Raji (cell line): Measurements from ENCODE around the gene FAM89A.

ENCODE experiments used
- POLR2A ChIP-seq: IDR thresholded peaks from 2 replicates; pipeline ENCODE4 v1.6.1; 2011; ENCODE audit warnings: low read depth, low read length, control low read depth; ENCODE audit not compliant: insufficient read depth

FAM89A gene

DNA sequence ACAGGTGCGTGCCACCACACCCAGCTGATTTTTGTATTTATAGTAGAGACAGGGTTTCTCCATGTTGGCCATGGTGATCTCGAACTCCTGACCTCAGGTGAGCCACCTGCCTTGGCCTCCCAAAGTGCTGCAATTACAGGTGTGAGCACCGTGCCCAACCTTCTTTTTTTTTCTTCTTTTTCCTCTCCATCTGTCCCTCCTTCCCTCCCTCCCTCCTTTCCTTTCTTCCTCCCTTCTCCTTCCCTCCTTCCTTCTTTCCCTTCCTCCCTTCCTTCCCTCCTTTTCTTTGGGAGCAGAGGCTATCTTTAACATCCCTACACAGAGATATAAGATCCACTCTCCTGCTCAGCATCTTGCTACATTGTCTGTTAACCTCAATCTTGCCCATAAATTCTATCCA is 24.4 kb upstream of the FAM89A start:
- TF ChIP-seq POLR2A, result no peak

GRCh38 chr1:231063331-231063730 is 23.3 kb upstream of the FAM89A start:
- TF ChIP-seq POLR2A, result no peak

DNA sequence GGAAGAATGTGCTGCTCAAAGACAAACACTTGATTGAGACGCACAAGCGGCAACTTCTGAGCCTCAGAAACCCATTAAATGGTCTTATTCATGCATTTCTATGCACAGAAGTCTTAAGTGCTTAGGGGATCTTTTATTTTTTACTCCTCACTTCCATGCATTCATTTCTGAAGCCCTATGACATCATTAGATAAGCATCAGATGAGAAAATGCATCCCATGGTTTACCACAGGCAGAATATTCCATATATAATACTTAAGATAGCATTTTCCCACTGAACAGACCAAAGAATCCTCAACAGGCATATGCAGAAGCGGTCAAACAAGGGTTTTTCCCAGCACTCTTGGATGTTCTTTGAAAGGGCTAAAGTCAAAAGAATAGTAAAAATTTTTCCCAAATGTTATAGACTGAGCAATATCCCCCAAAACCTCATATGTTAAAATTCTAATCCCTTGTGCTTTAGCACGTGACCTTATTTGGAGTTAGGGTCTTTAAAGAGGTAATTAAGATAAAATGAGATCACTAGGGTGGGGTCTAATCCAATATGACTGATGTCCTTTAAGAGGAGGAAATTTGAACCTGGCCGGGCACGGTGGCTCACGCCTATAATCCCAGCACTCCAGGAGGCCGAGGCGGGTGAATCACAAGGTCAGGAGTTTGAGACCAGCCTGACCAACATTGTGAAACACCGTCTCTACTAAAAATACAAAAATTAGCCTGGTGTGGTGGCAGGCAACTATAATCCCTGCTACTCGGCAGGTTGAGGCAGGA is 22.6 kb upstream of the FAM89A start:
- TF ChIP-seq POLR2A, result no peak

- TF ChIP-seq POLR2A, result no peak
These were observed 19.6 kb upstream of the FAM89A start for GRCh38 chr1:231059566-231060193.

DNA sequence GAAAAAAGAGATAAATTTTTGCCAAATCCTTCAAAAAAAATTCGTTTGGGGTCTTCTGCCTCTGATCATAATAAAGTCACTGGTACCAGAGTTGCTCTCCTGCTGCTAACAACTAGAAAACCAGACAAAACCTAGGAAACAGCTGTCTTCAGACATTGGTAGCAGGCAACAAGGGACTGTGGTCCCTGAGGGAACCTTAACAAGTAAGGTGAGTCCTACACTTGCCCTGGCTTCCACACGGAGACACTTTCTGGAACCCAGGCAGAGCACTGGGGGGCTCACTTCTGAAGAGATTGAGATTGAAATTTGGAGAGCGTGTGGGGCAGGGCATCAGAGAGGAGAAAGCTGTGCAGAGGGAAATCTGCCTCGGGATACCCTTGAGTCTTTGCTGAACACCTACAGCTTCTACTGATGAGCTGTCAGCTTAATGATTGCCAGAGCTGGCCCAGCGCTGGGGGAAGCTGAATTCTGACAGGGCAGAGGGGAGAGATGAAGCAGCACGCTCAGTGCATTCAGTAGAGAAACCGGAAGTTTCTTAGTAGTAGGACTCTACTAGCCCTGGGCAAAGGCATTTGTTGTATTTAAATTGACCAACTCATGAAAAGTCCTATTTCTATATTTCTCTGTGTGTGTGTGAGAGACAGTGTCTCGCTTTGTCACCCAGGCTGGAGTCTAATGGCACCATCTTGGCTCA is 18.5 kb upstream of the FAM89A start:
- no peak for TF ChIP-seq POLR2A

GRCh38 chr1:231057410-231057809 is 17.4 kb upstream of the FAM89A start:
- TF ChIP-seq POLR2A, result no peak

DNA sequence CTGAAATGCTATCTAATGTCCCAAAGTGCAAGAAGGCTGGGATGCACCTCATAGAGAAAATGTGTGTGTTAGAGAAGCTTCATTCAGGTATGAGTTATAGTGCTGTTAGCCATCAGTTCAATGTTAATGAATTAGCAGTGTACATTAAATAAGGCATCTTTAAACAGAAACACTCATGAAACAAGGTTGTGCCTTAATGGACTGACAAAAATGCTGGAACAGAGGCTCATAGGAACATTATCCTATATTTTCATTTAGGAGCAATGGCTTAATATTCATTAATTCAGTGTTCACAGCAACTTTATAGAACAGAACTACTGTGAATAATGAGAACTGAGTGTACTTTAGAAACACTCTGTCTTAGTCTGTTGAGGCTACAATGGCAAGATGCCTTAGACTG is 15.2 kb upstream of the FAM89A start:
- TF ChIP-seq POLR2A, result no peak

DNA sequence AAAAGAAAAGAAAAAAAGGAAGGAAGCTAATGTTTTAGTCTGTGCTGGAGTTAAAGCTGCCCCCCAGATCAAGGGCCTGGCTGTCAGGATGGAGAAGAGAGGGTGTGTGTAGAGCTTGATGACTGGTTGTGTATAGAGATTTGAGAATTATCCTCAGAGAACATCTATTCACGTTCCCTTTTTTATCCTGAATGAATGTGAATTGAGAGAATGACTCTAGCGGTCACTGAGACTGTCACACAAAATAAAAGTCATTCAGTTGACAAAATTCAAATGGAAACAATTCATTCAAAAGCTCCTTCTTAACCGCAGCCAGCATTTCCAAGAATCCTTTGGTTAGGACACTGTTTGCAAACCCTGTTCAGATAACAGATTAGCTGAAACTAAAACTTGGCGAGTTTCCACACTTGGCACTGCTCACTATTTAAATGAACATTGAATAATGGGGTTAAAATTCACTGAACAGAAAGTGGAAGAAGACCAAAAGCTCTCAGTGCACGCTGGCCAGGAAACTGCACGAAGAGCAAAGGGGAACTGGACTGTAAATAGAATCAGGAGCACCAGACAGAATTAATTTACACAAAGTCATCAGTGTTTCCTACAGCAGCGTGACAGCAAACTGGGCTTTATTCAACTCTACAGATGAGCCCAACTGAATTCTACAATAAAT is 13.6 kb upstream of the FAM89A start:
- TF ChIP-seq POLR2A, result no peak

DNA sequence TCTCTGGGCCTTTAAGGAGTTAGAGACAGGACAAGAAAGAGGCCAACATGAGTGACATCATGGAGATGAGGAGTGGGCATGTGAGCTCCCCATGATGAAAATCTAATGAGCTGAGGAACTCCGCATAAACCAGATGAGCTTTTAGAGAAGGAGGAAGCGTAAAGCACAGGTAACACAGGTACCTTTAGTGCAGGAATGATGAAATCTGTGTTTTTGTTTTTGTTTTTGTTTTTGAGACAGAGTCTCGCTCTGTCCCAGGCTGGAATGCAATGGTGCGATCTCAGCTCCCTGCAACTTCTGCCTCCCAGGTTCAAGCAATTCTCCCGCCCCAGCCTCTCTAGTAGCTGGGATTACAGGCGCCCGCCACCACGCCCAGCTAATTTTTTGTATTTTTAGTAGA is 12.7 kb upstream of the FAM89A start:
- no peak for TF ChIP-seq POLR2A

DNA sequence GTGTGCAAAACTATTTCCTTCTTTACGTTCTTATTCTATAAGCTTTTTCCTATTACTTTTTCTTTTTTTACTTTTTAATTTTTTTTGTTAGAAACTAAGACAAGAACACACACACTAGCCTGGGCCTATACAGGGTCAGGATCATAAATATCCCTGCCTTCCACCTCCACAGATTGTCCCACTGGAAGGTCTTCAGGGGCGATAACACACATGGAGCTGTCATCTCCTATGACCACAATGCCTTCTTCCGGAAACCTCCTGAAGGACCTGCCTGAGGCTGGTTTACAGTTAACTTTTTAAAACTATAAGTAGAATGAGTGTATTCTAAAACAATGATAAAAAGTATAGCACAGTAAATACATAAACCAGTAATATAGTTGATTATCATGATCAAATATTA is 10.3 kb upstream of the FAM89A start:
- no peak for TF ChIP-seq POLR2A

GRCh38 chr1:231049121-231049979 is 9.3 kb upstream of the FAM89A start:
- TF ChIP-seq POLR2A, result no peak

- no peak for TF ChIP-seq POLR2A
These were observed 6.8 kb upstream of the FAM89A start for GRCh38 chr1:231046730-231047395.

DNA sequence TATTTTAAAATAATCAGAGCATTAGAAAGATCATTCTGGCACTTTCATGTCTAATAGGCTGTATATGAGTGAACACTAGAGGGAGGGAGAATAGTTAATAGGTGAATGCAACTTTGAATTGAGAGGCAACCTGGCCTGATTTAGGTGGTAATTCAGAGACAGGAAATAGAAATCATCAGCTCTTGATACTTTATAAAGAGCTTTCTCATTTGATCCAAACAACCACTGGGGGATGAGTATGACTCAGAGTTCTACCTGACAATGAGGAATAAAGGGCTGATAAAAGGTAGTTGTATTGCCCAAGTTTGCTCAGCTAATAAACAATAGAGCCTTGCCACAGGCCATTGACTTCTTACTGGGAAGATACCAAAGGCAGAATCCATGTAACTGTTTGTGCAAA is 5.2 kb upstream of the FAM89A start:
- no peak for TF ChIP-seq POLR2A

DNA sequence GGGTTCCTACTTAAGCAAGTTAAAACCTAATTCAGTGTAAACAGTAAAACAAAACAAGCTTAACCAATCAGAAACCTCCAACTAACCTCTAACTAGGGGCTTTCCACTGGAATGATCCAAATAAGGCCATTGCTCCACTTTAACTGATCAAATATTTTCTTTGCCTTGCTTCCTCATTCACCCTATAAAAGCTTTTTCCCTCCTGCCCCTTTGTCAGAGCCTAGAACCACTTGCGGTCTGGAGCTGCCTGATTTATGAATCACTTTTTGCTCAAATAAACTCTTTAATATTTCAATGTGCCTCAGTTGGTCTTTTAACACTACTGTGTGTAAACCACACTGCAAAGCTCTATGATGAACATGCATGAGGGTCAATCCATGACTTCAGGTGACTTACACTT is 4.5 kb upstream of the FAM89A start:
- no peak for TF ChIP-seq POLR2A

GRCh38 chr1:231041719-231042261 is 1.7 kb upstream of the FAM89A start:
- TF ChIP-seq POLR2A, result no peak
